Stimulated activated CD4-positive, alpha-beta T cell treated with anti-CD3 and anti-CD28 coated beads, Interleukin-1b, Interleukin-23, amount 100 ng/mL, for 24 hours (primary cell): ENCODE data around the gene HDGFL2.

Experiments
- DNase-seq, 4 experiments: peaks; one replicate each; pipeline ENCODE4 v3.0.0-alpha.2; 2020; ENCODE audit warnings: low read depth in 4 of 4, low spot score in 1 of 4

The HDGFL2 gene

GRCh38 chr19:4444765-4445741, 27.0 kb upstream of the HDGFL2 start:
- no peak for DNase-seq

- no peak for DNase-seq
Measured at GRCh38 chr19:4445963-4446703, 26.0 kb upstream of the HDGFL2 start.

GRCh38 chr19:4446704-4447200, 25.3 kb upstream of the HDGFL2 start:
- no peak for DNase-seq

DNA sequence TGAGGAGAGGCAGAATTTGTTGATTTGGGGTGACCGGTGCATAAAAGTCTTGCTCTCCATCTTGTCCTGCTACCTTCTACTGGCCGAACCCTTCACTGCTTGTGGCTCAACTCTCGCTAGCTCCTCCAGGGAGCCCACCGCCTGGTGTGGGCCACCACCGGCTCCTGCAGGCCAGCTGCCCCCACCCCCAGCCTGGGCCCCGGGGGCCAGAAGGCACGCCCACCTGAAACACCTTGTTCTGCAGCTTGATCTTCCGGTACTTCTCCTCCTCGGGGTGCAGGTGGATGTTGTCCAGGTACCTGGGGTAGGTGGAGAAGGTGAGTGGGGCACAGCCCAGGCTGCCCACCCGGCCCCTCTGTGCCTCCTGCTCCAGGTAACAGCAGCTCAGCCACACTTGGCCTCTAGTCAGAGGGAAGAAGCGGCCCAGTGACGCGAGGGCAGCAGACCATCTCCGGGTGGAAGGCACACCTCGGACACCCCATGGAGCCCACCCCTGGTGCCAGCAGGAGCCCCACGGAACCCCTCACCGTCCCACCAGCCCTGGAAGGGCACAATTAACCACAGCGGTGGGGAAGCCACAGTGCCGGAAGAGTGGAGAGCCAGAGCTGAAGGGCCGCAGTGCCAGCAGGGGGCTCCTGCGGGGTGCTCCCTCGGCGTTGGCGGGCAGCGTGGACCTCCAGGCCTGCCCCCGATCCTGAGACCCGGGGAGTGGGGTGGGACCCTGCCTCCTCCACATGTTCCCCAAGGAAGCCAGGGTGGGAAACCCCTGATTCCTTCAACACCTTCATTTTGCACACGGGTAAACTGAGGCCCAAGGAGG, 24.6 kb upstream of the HDGFL2 start:
- DNase-seq = no peak

DNA sequence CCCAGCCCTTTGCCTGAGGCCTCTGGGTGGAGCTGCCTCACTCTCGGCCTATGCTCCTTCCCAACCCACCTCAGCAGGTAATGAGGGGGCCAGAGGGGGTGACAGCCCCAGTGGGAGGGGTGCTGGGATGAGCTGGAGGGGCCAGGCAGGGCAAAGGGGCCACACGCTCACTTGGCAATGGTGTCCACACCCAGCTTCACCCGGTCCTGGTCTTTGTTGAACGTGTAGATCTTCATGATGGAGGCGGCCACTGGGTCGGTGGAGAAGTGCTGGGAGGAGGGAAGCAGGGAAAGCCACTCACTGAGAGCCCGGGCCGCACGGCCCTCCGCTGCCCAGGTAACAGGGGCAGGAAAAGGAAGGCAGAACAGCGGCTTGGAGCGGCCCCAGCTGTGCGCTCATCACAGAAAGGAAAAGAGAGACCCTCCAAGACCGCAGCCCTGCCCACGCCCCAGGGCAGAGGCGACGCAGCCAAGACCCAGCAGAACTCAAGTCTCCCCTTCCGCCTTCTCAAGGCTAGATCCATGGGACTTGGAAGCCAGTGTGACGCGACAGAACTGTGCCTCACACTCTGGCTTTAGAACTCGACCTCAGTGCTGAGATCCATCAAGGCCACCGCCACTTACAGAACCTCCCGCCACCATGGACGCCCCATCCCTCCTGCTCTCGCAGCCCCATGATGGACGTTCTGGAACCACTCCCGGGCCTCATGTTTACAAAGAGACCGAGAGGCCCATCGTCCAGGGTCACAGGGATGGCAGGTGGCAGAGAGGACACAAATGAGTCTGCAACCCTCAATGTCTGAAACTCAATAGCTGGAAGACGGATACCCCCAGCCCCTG, 23.7 kb upstream of the HDGFL2 start:
- no peak for DNase-seq

- no peak for DNase-seq
Measured at GRCh38 chr19:4449022-4449638, 23.0 kb upstream of the HDGFL2 start.

DNA sequence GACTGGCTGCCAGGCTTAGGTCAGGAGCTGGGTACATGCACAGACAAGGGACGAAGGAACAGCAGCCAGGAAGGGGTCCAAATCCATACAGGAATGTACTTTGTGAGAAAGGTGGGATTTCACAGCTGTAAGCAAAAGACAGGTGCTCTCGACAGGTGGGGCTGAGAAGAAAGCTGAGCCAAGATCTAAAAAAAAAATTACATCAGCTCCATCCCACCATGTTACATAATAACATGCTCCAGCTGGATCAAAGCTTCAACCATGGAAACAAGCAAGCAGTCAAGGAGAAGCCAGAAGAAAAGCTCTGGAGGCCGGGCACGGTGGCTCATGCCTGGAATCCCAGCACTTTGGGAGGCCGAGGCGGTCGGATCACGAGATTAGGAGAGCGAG, 22.5 kb upstream of the HDGFL2 start:
- no peak for DNase-seq

GRCh38 chr19:4452230-4452990, 19.7 kb upstream of the HDGFL2 start:
- no peak for DNase-seq

DNA sequence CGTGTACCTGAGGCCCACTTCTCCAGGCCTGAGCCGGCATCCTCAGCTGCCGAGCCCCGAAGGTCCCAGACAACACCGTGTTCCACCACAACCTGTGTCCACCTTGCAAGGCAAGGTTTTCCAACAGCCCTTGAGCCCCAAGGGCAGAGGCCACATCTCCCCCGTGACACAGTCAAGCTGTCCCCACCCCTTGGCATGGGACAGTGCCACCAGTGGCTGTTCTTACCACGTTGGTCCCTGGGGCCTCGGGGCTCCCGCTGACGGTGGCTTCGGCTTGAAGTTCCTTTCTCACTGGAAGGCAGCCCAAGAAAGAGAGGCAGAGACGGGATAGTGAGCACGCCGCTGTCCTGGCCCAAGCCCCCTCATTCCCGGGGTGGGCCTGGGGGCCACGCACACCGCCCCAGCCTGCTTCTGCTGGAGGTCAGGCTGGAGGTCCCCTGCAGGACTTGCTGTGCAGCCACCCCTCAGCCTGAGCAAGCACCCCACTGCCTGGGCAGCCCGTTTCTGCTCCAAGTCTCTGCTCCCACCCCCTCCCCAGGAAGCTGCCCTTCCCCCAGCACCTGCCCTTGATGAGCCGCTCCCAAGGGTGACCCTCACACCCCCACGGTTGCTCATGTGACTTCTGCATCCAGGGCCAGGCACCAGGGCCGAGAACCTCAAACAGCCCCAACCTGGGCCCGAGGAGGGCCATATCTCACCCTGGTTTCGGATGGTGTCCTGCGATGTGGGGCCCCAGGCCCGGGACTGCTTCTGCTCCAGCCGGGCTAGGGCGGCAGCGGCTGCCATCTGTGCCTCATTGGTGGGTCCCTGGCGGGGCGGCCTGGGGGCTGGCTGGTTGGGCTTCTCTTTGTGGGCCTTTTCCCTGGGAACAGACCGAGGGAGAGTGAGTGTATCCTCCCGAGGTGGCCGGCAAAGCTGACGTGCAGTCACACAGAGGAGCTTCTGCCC, 18.6 kb upstream of the HDGFL2 start:
- DNase-seq = no peak

DNA sequence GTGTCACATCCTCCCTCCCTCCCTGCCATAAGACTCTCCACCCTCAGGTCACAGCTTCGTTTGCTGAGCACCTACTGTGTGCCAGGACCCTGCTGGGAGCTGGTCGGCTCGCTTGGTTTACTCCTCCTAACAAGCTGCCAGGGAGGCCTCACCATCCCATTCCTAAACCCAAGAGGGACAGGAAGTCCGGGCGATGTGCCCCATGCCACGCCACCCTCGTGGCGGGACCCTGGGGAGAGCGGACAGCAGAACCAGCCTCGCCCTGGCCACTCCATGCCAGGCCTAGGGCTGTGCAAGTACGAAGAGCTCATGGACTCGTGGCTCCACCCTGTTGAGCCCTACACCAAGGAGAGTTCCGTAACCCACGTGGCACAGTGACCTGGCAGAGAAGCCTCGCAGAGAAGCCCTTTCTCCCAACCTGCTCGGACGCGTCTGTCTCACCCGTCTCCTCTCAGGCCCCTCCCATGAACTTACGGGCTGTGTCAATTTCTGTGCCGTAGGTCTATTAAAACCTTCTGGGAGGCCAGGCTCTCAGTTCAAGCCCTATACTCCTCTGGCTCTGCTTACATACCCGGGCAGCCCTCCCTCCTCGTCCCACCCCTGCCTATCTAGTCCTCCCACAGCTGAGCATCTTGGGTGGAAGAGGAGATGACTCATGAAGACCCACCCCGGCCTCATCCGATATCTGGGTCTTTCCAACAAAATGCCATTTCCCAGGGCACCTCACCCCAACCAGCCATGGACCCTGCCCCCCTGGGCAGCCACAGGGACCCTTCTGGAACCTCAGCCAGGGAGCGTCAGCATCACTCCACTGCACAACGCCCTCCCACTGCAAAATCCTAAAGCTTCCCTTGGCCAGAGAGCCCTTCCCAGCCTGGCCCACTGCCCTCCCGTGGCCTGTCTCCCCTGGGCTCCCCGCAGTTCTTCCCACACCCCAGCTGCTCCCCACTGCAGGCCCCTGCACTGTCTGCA, 17.1 kb upstream of the HDGFL2 start:
- DNase-seq = no peak

GRCh38 chr19:4455719-4456475, 16.2 kb upstream of the HDGFL2 start:
- DNase-seq = no peak

GRCh38 chr19:4456476-4456842, 15.6 kb upstream of the HDGFL2 start:
- no peak for DNase-seq

- DNase-seq = peak in 1 of 4 experiments; percentile 37
Measured at GRCh38 chr19:4456843-4457653, 15.0 kb upstream of the HDGFL2 start.

- peak; percentile 92 to 94 (median 94) for DNase-seq
Measured at GRCh38 chr19:4457654-4458395, 14.3 kb upstream of the HDGFL2 start, which contains the start of gene UBXN6. Gene UBXN6, minus strand, starts transcription at chr19:4457794. Its CDS starts 97 bp downstream, at chr19:4457697.
